CD8-positive, alpha-beta memory T cell (primary cell): Measurements from ENCODE around the gene SLC4A5. TPM values are rescaled to one million over a fixed set of nuclear protein-coding genes. Genes with fewer than 3 reads are reported as not detected.

Source experiments
- CTCF ChIA-PET: fragments of 350-600 bp; sonication (Branson Sonifier 250); formaldehyde crosslinking; loops from one replicate; lab custom pipeline; 2021; ENCODE audit warnings: antibody characterized with exemption; lab: Charles Lee
- POLR2A ChIA-PET: fragments of 350-600 bp; sonication (Branson Sonifier 250); formaldehyde crosslinking; loops from one replicate; lab custom pipeline; 2021; ENCODE audit warnings: antibody characterized with exemption; lab: Charles Lee
- DNase-seq, 5 donors: peaks; one replicate each; pipeline versions ENCODE4 v3.0.0 to v3.0.0-alpha.2; 2020 to 2022; ENCODE audit warnings: mixed read lengths in 1 of 5
- H3K27ac ChIP-seq: one replicate; pipeline ENCODE4 v1.7.0; 2013; ENCODE audit warnings: low read depth, mild to moderate bottlenecking, low read length, moderate library complexity
- H3K27me3 ChIP-seq: 2 replicates; pipeline ENCODE4 v1.7.0; 2013; ENCODE audit warnings: low read length, mild to moderate bottlenecking; ENCODE audit not compliant: insufficient read depth, poor library complexity, severe bottlenecking
- H3K36me3 ChIP-seq: 2 replicates; pipeline ENCODE4 v1.7.0; 2013; ENCODE audit warnings: mild to moderate bottlenecking, low read length, moderate library complexity; ENCODE audit not compliant: insufficient read depth
- H3K4me1 ChIP-seq: 2 replicates; pipeline ENCODE4 v1.7.0; 2013; ENCODE audit warnings: mild to moderate bottlenecking, low read length, moderate library complexity; ENCODE audit not compliant: insufficient read depth
- H3K4me3 ChIP-seq: 2 replicates; pipeline ENCODE4 v1.7.0; 2013; ENCODE audit warnings: mild to moderate bottlenecking, low read length
- H3K9me3 ChIP-seq: 2 replicates; pipeline ENCODE4 v1.7.0; 2013; ENCODE audit warnings: mild to moderate bottlenecking, low read length
- H3K27ac Mint-ChIP-seq, 8 donors: one replicate each; pipeline ENCODE4 v1.8.0; 2020 to 2021; ENCODE audit warnings: mixed read lengths in 8 of 8, mild to moderate bottlenecking in 6 of 8, inconsistent platforms in 3 of 8, moderate library complexity in 3 of 8
- H3K27me3 Mint-ChIP-seq, 2 donors: one replicate each; pipeline ENCODE4 v1.8.0; 2020 to 2021; ENCODE audit warnings: mixed read lengths in 2 of 2, mild to moderate bottlenecking in 1 of 2, moderate library complexity in 1 of 2
- H3K36me3 Mint-ChIP-seq, 3 donors: one replicate each; pipeline ENCODE4 v1.8.0; 2020 to 2021; ENCODE audit warnings: mixed read lengths in 3 of 3, inconsistent platforms in 1 of 3, mild to moderate bottlenecking in 1 of 3
- H3K4me1 Mint-ChIP-seq, 3 donors: one replicate each; pipeline ENCODE4 v1.8.0; 2020 to 2021; ENCODE audit warnings: mixed read lengths in 3 of 3, inconsistent platforms in 1 of 3, mild to moderate bottlenecking in 1 of 3
- H3K4me3 Mint-ChIP-seq, 7 donors: one replicate each; pipeline ENCODE4 v1.8.0; 2020 to 2021; ENCODE audit warnings: mixed read lengths in 7 of 7, mild to moderate bottlenecking in 6 of 7, moderate library complexity in 4 of 7, inconsistent platforms in 2 of 7
- H3K9me3 Mint-ChIP-seq, 5 donors: one replicate each; pipeline ENCODE4 v1.8.0; 2020 to 2022; ENCODE audit warnings: mixed read lengths in 5 of 5, mild to moderate bottlenecking in 3 of 5, moderate library complexity in 2 of 5, inconsistent platforms in 1 of 5
- polyA plus RNA-seq: library from polyadenylated mRNA; unstranded; fragments of 300-500 nt; fragmentation: Illumina TruSeq; gene quantifications from one replicate; pipeline ENCODE4 v1.2.3, GENCODE V29; 2021
- total RNA-seq, 2 experiments: library from RNA; stranded (reverse); gene quantifications; one replicate each; pipeline ENCODE4 v1.2.3, GENCODE V29; 2021

SLC4A5 gene, protein sequence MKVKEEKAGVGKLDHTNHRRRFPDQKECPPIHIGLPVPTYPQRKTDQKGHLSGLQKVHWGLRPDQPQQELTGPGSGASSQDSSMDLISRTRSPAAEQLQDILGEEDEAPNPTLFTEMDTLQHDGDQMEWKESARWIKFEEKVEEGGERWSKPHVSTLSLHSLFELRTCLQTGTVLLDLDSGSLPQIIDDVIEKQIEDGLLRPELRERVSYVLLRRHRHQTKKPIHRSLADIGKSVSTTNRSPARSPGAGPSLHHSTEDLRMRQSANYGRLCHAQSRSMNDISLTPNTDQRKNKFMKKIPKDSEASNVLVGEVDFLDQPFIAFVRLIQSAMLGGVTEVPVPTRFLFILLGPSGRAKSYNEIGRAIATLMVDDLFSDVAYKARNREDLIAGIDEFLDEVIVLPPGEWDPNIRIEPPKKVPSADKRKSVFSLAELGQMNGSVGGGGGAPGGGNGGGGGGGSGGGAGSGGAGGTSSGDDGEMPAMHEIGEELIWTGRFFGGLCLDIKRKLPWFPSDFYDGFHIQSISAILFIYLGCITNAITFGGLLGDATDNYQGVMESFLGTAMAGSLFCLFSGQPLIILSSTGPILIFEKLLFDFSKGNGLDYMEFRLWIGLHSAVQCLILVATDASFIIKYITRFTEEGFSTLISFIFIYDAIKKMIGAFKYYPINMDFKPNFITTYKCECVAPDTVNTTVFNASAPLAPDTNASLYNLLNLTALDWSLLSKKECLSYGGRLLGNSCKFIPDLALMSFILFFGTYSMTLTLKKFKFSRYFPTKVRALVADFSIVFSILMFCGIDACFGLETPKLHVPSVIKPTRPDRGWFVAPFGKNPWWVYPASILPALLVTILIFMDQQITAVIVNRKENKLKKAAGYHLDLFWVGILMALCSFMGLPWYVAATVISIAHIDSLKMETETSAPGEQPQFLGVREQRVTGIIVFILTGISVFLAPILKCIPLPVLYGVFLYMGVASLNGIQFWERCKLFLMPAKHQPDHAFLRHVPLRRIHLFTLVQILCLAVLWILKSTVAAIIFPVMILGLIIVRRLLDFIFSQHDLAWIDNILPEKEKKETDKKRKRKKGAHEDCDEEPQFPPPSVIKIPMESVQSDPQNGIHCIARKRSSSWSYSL
- total RNA-seq (1 to 10 TPM; 1.8 to 1.9 TPM), polyA plus RNA-seq (0.13 TPM)

- Mint-ChIP-seq H3K4me1 (no peaks in the 10 kb centered on the region), H3K36me3 (peaks cover 0 to 5% (median 0%) of the 10 kb centered on the region in 3 donors), H3K27me3 (peaks cover 0 to 4% of the 10 kb centered on the region in 2 donors), H3K27ac (peak within 1 kb of the TSS in 1 of 8 donors; percentile 36), H3K4me3 (no peak within 1 kb of the TSS), H3K9me3 (no peaks in the 10 kb centered on the region)
- no peaks in the 10 kb centered on the region for H3K4me1 ChIP-seq
- H3K27me3 ChIP-seq: no peaks in the 10 kb centered on the region
- H3K27ac ChIP-seq: no peak within 1 kb of the TSS
- ChIA-PET POLR2A (no interaction called here), CTCF (interaction anchor here (1.0 kb wide), 1 partner anchor 93 kb away, joined by 3 read pairs; no protein-coding TSS in a partner anchor)
- H3K4me3 ChIP-seq: no peak within 1 kb of the TSS
- H3K9me3 ChIP-seq: no peaks in the 10 kb centered on the region
- H3K36me3 ChIP-seq: no peaks in the 10 kb centered on the region
- DNase-seq: no peak
Measured at GRCh38 chr2:74343316-74343715, at the start of gene SLC4A5. Gene SLC4A5 (minus strand): TSS chr2:74343416. CDS start chr2:74315023, 28,393 bp downstream.

DNA sequence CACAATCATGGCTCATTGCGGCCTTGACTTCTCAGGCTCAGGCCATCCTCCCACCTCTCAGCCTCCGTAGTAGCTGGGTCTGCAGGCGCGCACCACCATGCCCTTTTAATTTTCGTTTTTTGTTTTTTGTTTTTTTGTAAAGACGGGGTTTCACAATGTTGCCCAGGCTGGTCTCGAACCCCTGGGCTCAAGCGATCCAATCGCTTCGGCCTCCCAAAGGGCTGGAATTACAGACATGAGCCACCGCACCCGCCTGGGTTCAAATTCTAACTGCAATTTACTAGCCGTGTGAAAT, 49.2 kb upstream of the SLC4A5 start:
- peaks cover 4 to 7% of the 10 kb centered on the region in 2 donors for H3K27me3 Mint-ChIP-seq
- Histone ChIP-seq H3K27me3 (no peaks in the 10 kb centered on the region), H3K36me3 (no peaks in the 10 kb centered on the region), H3K4me1 (peaks cover 39% of the 10 kb centered on the region), H3K4me3 (no peak overlapping the region), H3K27ac (no peak overlapping the region), H3K9me3 (no peaks in the 10 kb centered on the region)
- CTCF ChIA-PET: interaction anchor here (1.0 to 5.0 kb wide), 13 partner anchors 9 to 568 kb away, joined by 3 to 20 read pairs (median 3); partner anchors contain the start of genes C2orf81 and WDR54
- H3K4me1 Mint-ChIP-seq: peaks cover 0 to 8% (median 6%) of the 10 kb centered on the region in 3 donors
- H3K4me3 Mint-ChIP-seq: peak overlapping the region in 3 of 7 donors; percentile 93 to 100 (median 95)
- H3K9me3 Mint-ChIP-seq: no peaks in the 10 kb centered on the region
- DNase-seq: no peak
- H3K36me3 Mint-ChIP-seq: peaks cover 0 to 7% (median 0%) of the 10 kb centered on the region in 3 donors
- POLR2A ChIA-PET: interaction anchor here (0.6 to 2.0 kb wide), 6 partner anchors 80 to 655 kb away, joined by 3 to 6 read pairs (median 4); partner anchors contain the start of genes AUP1, HTRA2, MOB1A and MRPL53
- peak overlapping the region in 2 of 8 donors; percentile 81 to 100 for H3K27ac Mint-ChIP-seq

DNA sequence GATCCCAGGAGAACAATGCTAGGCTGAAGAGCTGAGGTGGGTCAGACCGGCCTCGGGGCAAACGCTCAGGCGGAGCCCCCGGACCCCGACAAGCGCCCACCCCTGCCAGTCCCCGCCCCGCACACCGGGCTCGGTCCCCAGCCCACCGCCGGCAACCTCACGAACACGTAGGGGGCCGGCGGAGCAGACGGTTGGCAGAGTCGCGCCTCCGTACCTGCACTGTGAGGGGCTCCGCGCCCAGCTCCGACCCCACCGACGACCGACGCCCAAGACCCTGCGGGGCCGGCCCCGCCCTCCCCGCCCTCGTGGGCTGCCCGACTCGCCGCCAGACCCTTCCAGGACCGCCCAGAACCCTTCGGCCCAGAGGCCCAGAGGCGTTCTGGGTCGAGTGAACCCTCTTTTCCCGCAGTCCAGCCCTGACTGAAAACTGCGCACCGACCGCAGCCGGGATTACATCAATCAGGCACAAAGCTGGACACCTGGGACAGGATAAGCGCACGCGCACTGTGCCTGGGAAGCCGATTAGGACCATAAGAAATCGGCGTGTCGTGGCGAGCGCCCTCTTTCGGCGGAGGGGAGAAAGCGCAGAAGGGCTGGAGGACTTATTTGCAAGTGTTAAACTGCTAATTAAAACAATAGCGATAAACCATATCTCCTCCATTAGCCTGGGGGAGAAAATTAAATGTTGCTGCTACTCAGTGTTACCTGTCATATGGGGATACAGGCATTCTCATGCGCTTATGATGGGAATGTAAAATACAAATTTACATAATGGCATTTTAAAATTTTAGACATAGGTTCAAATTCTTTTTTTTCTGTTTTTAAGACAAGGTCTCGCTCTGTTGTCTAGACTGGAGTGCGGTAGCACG, 48.6 kb upstream of the SLC4A5 start:
- DNase-seq: peak; percentile 91 to 96 (median 93)
- H3K4me1 ChIP-seq: peaks cover 39% of the 10 kb centered on the region
- Mint-ChIP-seq H3K4me1 (peaks cover 0 to 8% (median 6%) of the 10 kb centered on the region in 3 donors), H3K4me3 (peak overlapping the region in 5 of 7 donors; percentile 93 to 100 (median 97)), H3K27me3 (peaks cover 4 to 7% of the 10 kb centered on the region in 2 donors), H3K9me3 (no peaks in the 10 kb centered on the region), H3K36me3 (peaks cover 0 to 7% (median 0%) of the 10 kb centered on the region in 3 donors), H3K27ac (peak overlapping the region; percentile 81 to 100 (median 100))
- H3K27me3 ChIP-seq: no peaks in the 10 kb centered on the region
- peak overlapping the region; percentile 79 for H3K4me3 ChIP-seq
- H3K27ac ChIP-seq: peak overlapping the region; percentile 85
- CTCF ChIA-PET: interaction anchor here (0.9 to 5.0 kb wide), 27 partner anchors 9 to 569 kb away, joined by 3 to 20 read pairs (median 4); partner anchors contain the start of genes C2orf81, DCTN1, DOK1 and MOB1A
- POLR2A ChIA-PET: interaction anchor here (0.6 to 2.0 kb wide), 7 partner anchors 75 to 654 kb away, joined by 3 to 7 read pairs (median 4); partner anchors contain the start of genes AUP1, HTRA2, MOB1A and MRPL53
- no peaks in the 10 kb centered on the region for H3K9me3 ChIP-seq
- no peaks in the 10 kb centered on the region for H3K36me3 ChIP-seq

DNA sequence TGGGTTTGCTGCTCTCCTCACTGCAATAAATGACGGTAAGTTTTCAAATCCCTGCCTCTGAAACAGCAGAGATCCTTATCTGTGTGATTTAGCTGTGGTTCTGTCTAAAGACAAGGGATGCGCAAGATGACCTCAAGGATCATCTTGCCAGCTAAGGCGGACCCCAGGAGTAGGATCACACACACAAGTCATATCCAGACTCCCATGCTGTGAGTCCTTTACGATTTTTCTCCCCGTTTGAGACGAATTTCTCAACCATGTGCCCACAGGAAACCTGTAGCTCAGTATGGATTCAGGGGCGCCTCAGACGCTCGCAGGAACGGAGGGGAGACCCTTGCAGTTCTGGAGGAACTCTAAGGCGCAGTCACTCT, 48.0 kb upstream of the SLC4A5 start:
- no peaks in the 10 kb centered on the region for H3K9me3 Mint-ChIP-seq
- H3K4me1 Mint-ChIP-seq: peaks cover 0 to 8% (median 6%) of the 10 kb centered on the region in 3 donors
- Histone ChIP-seq H3K9me3 (no peaks in the 10 kb centered on the region), H3K4me1 (peaks cover 39% of the 10 kb centered on the region), H3K27ac (peak overlapping the region; percentile 85), H3K27me3 (no peaks in the 10 kb centered on the region), H3K36me3 (no peaks in the 10 kb centered on the region), H3K4me3 (peak overlapping the region; percentile 79)
- POLR2A ChIA-PET: interaction anchor here (0.6 to 2.0 kb wide), 5 partner anchors 75 to 654 kb away, joined by 3 to 7 read pairs (median 4); partner anchors contain the start of genes AUP1, HTRA2, MRPL53 and TPRKB
- no peak for DNase-seq
- peaks cover 0 to 7% (median 0%) of the 10 kb centered on the region in 3 donors for H3K36me3 Mint-ChIP-seq
- peak overlapping the region; percentile 81 to 100 (median 100) for H3K27ac Mint-ChIP-seq
- H3K4me3 Mint-ChIP-seq: peak overlapping the region in 5 of 7 donors; percentile 93 to 100 (median 97)
- peaks cover 4 to 7% of the 10 kb centered on the region in 2 donors for H3K27me3 Mint-ChIP-seq
- CTCF ChIA-PET: interaction anchor here (0.9 to 5.0 kb wide), 25 partner anchors 9 to 568 kb away, joined by 3 to 20 read pairs (median 4); partner anchors contain the start of genes C2orf81, DCTN1, DOK1 and MOB1A

GRCh38 chr2:74390606-74391005, 47.4 kb upstream of the SLC4A5 start:
- CTCF ChIA-PET: interaction anchor here (0.9 to 5.0 kb wide), 13 partner anchors 8 to 566 kb away, joined by 3 to 20 read pairs (median 4); partner anchors contain the start of genes C2orf81, DOK1, MOB1A and WDR54
- peak overlapping the region in 7 of 8 donors; percentile 20 to 81 (median 58) for H3K27ac Mint-ChIP-seq

GRCh38 chr2:74387346-74387745, 44.1 kb upstream of the SLC4A5 start:
- Mint-ChIP-seq H3K36me3 (peaks cover 0 to 19% (median 3%) of the 10 kb centered on the region in 3 donors), H3K4me1 (peaks cover 4 to 16% (median 8%) of the 10 kb centered on the region in 3 donors), H3K27me3 (no peaks in the 10 kb centered on the region), H3K27ac (no peak overlapping the region), H3K4me3 (no peak overlapping the region), H3K9me3 (no peaks in the 10 kb centered on the region)
- Histone ChIP-seq H3K36me3 (no peaks in the 10 kb centered on the region), H3K4me3 (no peak overlapping the region), H3K27ac (no peak overlapping the region), H3K27me3 (no peaks in the 10 kb centered on the region), H3K9me3 (no peaks in the 10 kb centered on the region), H3K4me1 (peaks cover 38% of the 10 kb centered on the region)
- POLR2A ChIA-PET: no interaction called here
- no peak for DNase-seq
- CTCF ChIA-PET: no interaction called here

More at GRCh38 chr2:74390606-74391005, 47.4 kb upstream of the SLC4A5 start:
- H3K9me3 Mint-ChIP-seq: no peaks in the 10 kb centered on the region
- peak overlapping the region in 4 of 7 donors; percentile 56 to 100 (median 81) for H3K4me3 Mint-ChIP-seq
- POLR2A ChIA-PET: interaction anchor here (2.0 kb wide), 1 partner anchor 82 kb away, joined by 6 read pairs; the partner anchor contains the start of gene MRPL53
- H3K9me3 ChIP-seq: no peaks in the 10 kb centered on the region
- H3K27me3 Mint-ChIP-seq: peaks cover 4 to 7% of the 10 kb centered on the region in 2 donors
- H3K4me1 ChIP-seq: peaks cover 39% of the 10 kb centered on the region
- H3K4me3 ChIP-seq: peak overlapping the region; percentile 79
- peaks cover 0 to 8% (median 6%) of the 10 kb centered on the region in 3 donors for H3K4me1 Mint-ChIP-seq
- DNase-seq: no peak
- H3K27ac ChIP-seq: no peak overlapping the region
- no peaks in the 10 kb centered on the region for H3K36me3 ChIP-seq
- no peaks in the 10 kb centered on the region for H3K27me3 ChIP-seq
- peaks cover 0 to 7% (median 0%) of the 10 kb centered on the region in 3 donors for H3K36me3 Mint-ChIP-seq
